GM12878 (cell line): Measurements from ENCODE around the gene RDH5. TPM values are rescaled to one million over a fixed set of nuclear protein-coding genes. Genes with fewer than 3 reads are reported as not detected.

Experiments used
- ATAC-seq: fragments of 200-7000 bp; cut with Tn5 transposase; 3 replicates; pipeline ENCODE4 v1.9.1; 2020; ENCODE audit warnings: mild to moderate bottlenecking, moderate library complexity
- BruUV-seq: library from RNA; stranded (reverse); fragments of 400-500 nt; replicated peaks from 2 replicates; lab custom pipeline; 2021; lab: Mats Ljungman, UMichigan
- CTCF ChIA-PET: fragments of 300-600 bp; sonication (Branson Sonifier 250); formaldehyde crosslinking; extraction: SDS; loops from one replicate; lab custom pipeline; 2021; ENCODE audit warnings: inconsistent platforms; lab: Yijun Ruan, JAX
- POLR2A ChIA-PET: fragments of 350-600 bp; formaldehyde crosslinking; extraction: SDS; loops from one replicate; lab custom pipeline; 2021; ENCODE audit warnings: inconsistent platforms; lab: Charles Lee
- RAD21 ChIA-PET: fragments of 300-600 bp; sonication (Branson Sonifier 250); formaldehyde crosslinking; loops from one replicate; lab custom pipeline; 2023; ENCODE audit warnings: antibody characterized with exemption; ENCODE audit not compliant: unreplicated experiment; lab: Charles Lee
- SMC1A ChIA-PET: fragments of 300-600 bp; sonication (Branson Sonifier 250); formaldehyde crosslinking; loops from one replicate; lab custom pipeline; 2023; ENCODE audit not compliant: unreplicated experiment, uncharacterized antibody; lab: Charles Lee
- DNase-seq: peaks from one replicate; pipeline ENCODE4 v3.0.0-alpha.2; 2011; ENCODE audit warnings: low read depth, low spot score
- FAIRE-seq: peaks from 3 replicates; lab custom pipeline; 2011; peaks lifted over from hg19 to GRCh38; lab: Jason Lieb, UNC
- H2AFZ ChIP-seq: 2 replicates; pipeline ENCODE4 v1.6.0; 2011; ENCODE audit warnings: low read depth, low read length, control low read depth; ENCODE audit not compliant: control insufficient read depth
- H3K27ac ChIP-seq: 2 replicates; pipeline ENCODE4 v1.5.1; 2011; ENCODE audit warnings: control low read depth; ENCODE audit not compliant: control insufficient read depth, insufficient read depth
- H3K27me3 ChIP-seq, 2 experiments: replicated peaks in 1 of 2; 2 replicates each; pipeline versions ENCODE4 v1.6.0 to v1.6.1; 2011; ENCODE audit warnings: low read length in 1 of 2; ENCODE audit not compliant: control insufficient read depth in 2 of 2, insufficient read depth in 2 of 2
- H3K36me3 ChIP-seq, 2 experiments: 2 replicates each; pipeline ENCODE4 v1.5.1; 2011; ENCODE audit warnings: low read length in 1 of 2; ENCODE audit not compliant: control insufficient read depth in 2 of 2, insufficient read depth in 2 of 2
- H3K4me1 ChIP-seq: 2 replicates; pipeline ENCODE4 v1.6.1; 2011; ENCODE audit warnings: mild to moderate bottlenecking, low read length, moderate library complexity, mixed read lengths; ENCODE audit not compliant: control insufficient read depth, insufficient read depth
- H3K4me2 ChIP-seq: 2 replicates; pipeline ENCODE4 v1.6.0; 2011; ENCODE audit warnings: control low read depth; ENCODE audit not compliant: control insufficient read depth, insufficient read depth
- H3K4me3 ChIP-seq: fragments of 200-600 bp; sonication (generic); 2 replicates; pipeline ENCODE4 v1.5.1; 2016
- H3K79me2 ChIP-seq: 2 replicates; pipeline ENCODE4 v1.6.0; 2011; ENCODE audit warnings: low read length; ENCODE audit not compliant: control insufficient read depth, insufficient read depth
- H3K9ac ChIP-seq: 2 replicates; pipeline ENCODE4 v1.8.0; 2011; ENCODE audit warnings: low read length, control low read depth, mixed read lengths; ENCODE audit not compliant: control insufficient read depth, insufficient read depth
- H3K9me3 ChIP-seq: replicated peaks from 3 replicates; pipeline ENCODE4 v1.5.1; 2011; ENCODE audit warnings: mild to moderate bottlenecking, low read length; ENCODE audit not compliant: control insufficient read depth, insufficient read depth
- H4K20me1 ChIP-seq: 2 replicates; pipeline ENCODE4 v1.6.0; 2011; ENCODE audit not compliant: control insufficient read depth, insufficient read depth
- ASH2L ChIP-seq: fragments of 300-600, 200-600 bp; sonication (generic); IDR thresholded peaks from 2 replicates; pipeline ENCODE4 v1.6.1; 2017; ENCODE audit warnings: low read depth, mild to moderate bottlenecking, borderline replicate concordance
- CUX1 ChIP-seq: IDR thresholded peaks from 2 replicates; pipeline ENCODE4 v1.6.1; 2012; ENCODE audit warnings: improper control_type of control experiment, low read depth, low read length; ENCODE audit not compliant: insufficient replicate concordance
- GABPA ChIP-seq: IDR thresholded peaks from 2 replicates; pipeline ENCODE4 v1.6.1; 2014; ENCODE audit warnings: antibody characterized with exemption, low read depth, mild to moderate bottlenecking, inconsistent platforms
- SMAD1 ChIP-seq: fragments of 450-650 bp; IDR thresholded peaks from 2 replicates; pipeline ENCODE4 v1.6.1; 2018; ENCODE audit warnings: mild to moderate bottlenecking, low read depth; ENCODE audit not compliant: partially characterized antibody
- YBX1 ChIP-seq: fragments of 450-650 bp; IDR thresholded peaks from 2 replicates; pipeline ENCODE4 v1.6.1; 2016; ENCODE audit warnings: antibody characterized with exemption
- WGBS: methylation state at CpG from one replicate; pipeline ENCODE4 v1.1.6; 2016; ENCODE audit warnings: low lambda C conversion rate; ENCODE audit not compliant: insufficient replicate concordance, insufficient coverage; ENCODE audit errors: missing lambda C conversion rate; 5-methylcytosine and 5-hydroxymethylcytosine counted together
- in situ Hi-C: fragments of 300-500 bp; cut with MboI; formaldehyde crosslinking; loops from 9 replicates; pipeline ENCODE4 v1.14.3; 2018; ENCODE audit warnings: mixed read lengths
- intact Hi-C: fragments of 100-400 bp; cut with micrococcal nuclease; formaldehyde crosslinking; loops from one replicate; pipeline ENCODE4 v1.14.2; 2022; ENCODE audit not compliant: unreplicated experiment
- polyA plus RNA-seq, 11 experiments: library from polyadenylated mRNA; depleted of rRNA in 4 of 11; unstranded in 6 of 11; stranded (reverse) in 5 of 11; fragments of >200 nt; fragmentation: Nextera tagmentation in 4 of 11; fragmentation: Illumina TruSeq in 1 of 11; extraction: Ambion mirVana in 4 of 11; extraction: Trizol in 1 of 11; gene quantifications; 1 replicate in 1 of 11; 2 replicates in 10 of 11; pipeline versions ENCODE4 v1.2.1 to v1.2.3, GENCODE V29; 2011 to 2016; ENCODE audit warnings: inconsistent platforms in 2 of 11, missing spikeins in 2 of 11, low read depth in 1 of 11
- total RNA-seq, 4 experiments: library from RNA; depleted of rRNA in 3 of 4; stranded (reverse); fragments of >200 nt in 3 of 4; fragmentation: Illumina TruSeq in 1 of 4; extraction: Trizol in 1 of 4; gene quantifications; 2 replicates each; pipeline versions ENCODE4 v1.2.1 to v1.2.3, GENCODE V29; 2013 to 2021

Gene RDH5
- total and polyA plus RNA-seq, 10 of the 15 experiments (the other 5 are each of a cell fraction or from before 2014, with no cell fraction given) = 2.6 to 11.6 (median 7.3) TPM

- no peak overlapping the region for H3K4me3 ChIP-seq
- no peak for ATAC-seq
- H2AFZ ChIP-seq = no peak overlapping the region
- no peaks in the 10 kb centered on the region for H3K27me3 ChIP-seq
- no peak overlapping the region for H3K4me2 ChIP-seq
- no peaks in the 10 kb centered on the region for H4K20me1 ChIP-seq
- no peaks in the 10 kb centered on the region for H3K4me1 ChIP-seq
- no peaks in the 10 kb centered on the region for H3K79me2 ChIP-seq
- DNase-seq = no peak
- intact Hi-C loops (no loop called here), in situ Hi-C loops (no loop called here)
- ChIA-PET CTCF (interaction anchor here (0.7 to 1.8 kb wide), 7 partner anchors 8 to 993 kb away, joined by 3 to 7 read pairs (median 3); no protein-coding TSS in a partner anchor), SMC1A (interaction anchor here (0.6 to 1.4 kb wide), 5 partner anchors 16 to 57 kb away, joined by 3 to 7 read pairs (median 4); no protein-coding TSS in a partner anchor), POLR2A (interaction anchor here (0.6 to 2.0 kb wide), 4 partner anchors 10 to 220 kb away, joined by 3 to 9 read pairs (median 4); partner anchors contain the start of gene GDF11), RAD21 (interaction anchor here (0.7 kb wide), 1 partner anchor 14 kb away, joined by 3 read pairs; no protein-coding TSS in a partner anchor)
- H3K27ac ChIP-seq = no peak overlapping the region
- no peak for FAIRE-seq
- H3K36me3 ChIP-seq = peaks cover 18 to 39% of the 10 kb centered on the region in 2 experiments
- WGBS = 64% methylated on average over 2 of the region's 2 CpGs
- no peak for TF ChIP-seq CUX1
- no peak for TF ChIP-seq YBX1
- TF ChIP-seq ASH2L = no peak
- TF ChIP-seq SMAD1 = no peak
- TF ChIP-seq GABPA = no peak
- no TSS peak for BruUV-seq
- no peaks in the 10 kb centered on the region; the same call in 2 of the 3 replicates for H3K9me3 ChIP-seq
- H3K9ac ChIP-seq = no peak overlapping the region
These were observed 35.1 kb downstream of the RDH5 start for GRCh38 chr12:55755246-55755645.
